ENCODE results near the gene DCLRE1B.

Gene DCLRE1B

DNA sequence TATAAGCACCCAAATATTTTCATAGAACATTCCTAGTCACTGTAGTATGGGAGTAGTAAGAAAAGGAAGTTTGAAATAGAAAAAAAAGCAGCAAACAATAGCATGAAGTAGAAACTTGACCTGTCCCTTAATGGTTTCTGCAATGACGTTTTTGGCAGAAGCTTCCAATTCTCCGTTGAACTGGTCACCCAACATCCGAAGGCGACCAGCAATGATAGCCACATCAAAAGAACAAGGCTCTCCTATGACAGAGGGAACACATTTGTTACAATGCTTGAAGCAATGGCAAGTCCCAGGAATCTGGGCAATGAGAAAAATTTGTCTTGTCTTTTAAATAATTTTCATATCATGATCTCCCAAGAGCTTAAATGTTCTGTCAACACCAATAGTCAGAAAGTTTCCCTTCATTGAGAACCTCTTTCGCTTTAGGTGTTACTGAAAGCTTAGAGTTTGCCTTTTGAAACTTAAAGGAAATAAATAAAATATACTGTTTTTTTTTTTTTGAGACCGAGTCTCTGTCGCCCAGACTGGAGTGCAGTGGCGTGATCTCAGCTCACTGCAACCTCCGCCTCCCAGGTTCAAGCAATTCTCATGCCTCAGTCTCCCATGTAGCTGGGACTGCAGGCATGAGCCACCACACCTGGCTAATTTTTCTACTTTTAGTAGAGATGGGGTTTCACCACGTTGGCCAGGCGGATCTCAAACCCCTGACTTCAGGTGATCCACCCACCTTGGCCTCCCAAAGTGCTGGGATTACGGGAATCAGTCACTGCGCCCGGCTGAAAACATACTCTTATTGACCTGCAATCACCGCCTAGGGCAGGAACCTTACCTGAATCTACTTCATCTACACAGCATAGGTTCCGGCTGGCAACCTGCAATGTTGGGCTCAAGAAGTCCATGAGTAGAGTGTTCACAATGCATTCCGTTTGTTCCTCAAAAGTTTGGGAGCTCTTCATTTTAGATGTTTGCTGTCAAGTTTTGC is 18.4 kb upstream of the DCLRE1B start:
- TF ChIP-seq, protein P1, sequence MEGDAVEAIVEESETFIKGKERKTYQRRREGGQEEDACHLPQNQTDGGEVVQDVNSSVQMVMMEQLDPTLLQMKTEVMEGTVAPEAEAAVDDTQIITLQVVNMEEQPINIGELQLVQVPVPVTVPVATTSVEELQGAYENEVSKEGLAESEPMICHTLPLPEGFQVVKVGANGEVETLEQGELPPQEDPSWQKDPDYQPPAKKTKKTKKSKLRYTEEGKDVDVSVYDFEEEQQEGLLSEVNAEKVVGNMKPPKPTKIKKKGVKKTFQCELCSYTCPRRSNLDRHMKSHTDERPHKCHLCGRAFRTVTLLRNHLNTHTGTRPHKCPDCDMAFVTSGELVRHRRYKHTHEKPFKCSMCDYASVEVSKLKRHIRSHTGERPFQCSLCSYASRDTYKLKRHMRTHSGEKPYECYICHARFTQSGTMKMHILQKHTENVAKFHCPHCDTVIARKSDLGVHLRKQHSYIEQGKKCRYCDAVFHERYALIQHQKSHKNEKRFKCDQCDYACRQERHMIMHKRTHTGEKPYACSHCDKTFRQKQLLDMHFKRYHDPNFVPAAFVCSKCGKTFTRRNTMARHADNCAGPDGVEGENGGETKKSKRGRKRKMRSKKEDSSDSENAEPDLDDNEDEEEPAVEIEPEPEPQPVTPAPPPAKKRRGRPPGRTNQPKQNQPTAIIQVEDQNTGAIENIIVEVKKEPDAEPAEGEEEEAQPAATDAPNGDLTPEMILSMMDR (IDR thresholded peaks at IDR 0.05; ENCODE audit: low read depth, low read length, missing control alignments) = no peak
- DNase-seq (ENCODE audit: extremely low read depth, low read depth) = no peak
- H3K4me3 ChIP-seq (replicated peaks; ENCODE audit: low read depth, low read length) = no peak overlapping the region

DNA sequence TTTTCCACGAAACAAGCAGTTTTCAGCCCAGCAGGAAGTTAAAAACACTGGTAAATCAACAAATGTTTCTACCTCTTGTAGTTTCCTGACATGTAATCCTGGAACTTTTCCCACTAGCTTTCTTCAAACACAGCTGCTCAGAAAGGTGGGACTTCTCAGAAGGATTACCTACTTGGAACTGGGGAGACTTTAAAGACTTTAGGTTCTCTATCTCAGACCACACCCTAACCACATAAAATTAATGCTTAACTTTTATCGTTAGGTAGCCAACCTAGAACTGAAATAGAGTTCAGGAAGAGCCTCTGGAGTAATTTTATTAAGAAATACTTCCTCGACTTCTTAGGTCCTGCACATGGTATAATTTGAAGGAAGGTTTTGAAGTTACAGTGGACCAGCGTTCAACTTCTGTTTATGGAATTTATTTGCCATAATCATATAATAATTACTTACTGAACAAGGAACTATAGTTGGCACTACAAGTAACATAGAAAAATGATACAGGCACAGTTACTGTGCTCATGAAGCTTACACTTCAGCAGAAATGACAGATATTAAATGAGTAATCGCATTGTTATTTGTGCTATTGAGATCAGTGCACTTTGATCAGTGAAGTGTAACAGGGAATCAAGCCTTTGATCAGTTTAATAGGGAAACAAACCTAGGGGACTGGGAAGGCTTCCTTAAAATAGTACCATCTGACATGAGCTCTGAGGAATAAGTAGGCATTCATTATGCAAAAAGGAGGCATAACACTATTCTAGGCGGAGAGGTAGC is 17.5 kb upstream of the DCLRE1B start, which contains the start of gene BCL2L15:
BCL2L15 (minus strand) TSS at position 180 of the 774 bp plus-strand sequence. CDS start 206 bp downstream, outside the sequence.
- TF ChIP-seq, protein P1 (IDR thresholded peaks at IDR 0.05; ENCODE audit: low read depth, low read length, missing control alignments) = no peak
- DNase-seq (ENCODE audit: extremely low read depth, low read depth) = no peak
- H3K4me3 ChIP-seq (replicated peaks; ENCODE audit: low read depth, low read length) = no peak within 1 kb of the TSS

DNA sequence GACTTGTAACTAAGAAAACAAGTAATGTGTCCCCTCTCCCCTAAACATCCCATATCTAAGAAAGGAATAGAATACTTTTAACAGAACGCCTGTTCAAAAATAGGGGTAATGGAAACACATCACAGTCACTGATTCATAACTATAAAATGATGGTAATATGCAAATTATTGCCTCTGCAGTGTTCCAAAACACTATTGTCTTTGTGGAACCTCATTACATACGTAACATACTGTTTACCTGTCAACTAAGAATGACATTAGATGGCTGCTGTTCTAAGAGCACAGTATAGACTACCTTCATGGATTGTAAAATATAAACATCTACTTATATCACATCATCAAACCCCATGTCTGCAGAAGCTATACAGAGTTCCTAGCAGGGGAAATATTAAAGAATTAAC is 14.3 kb upstream of the DCLRE1B start:
- TF ChIP-seq, protein P1 (IDR thresholded peaks at IDR 0.05; ENCODE audit: low read depth, low read length, missing control alignments) = no peak
- no peak for DNase-seq (ENCODE audit: extremely low read depth, low read depth)
- no peak overlapping the region for H3K4me3 ChIP-seq (replicated peaks; ENCODE audit: low read depth, low read length)

DNA sequence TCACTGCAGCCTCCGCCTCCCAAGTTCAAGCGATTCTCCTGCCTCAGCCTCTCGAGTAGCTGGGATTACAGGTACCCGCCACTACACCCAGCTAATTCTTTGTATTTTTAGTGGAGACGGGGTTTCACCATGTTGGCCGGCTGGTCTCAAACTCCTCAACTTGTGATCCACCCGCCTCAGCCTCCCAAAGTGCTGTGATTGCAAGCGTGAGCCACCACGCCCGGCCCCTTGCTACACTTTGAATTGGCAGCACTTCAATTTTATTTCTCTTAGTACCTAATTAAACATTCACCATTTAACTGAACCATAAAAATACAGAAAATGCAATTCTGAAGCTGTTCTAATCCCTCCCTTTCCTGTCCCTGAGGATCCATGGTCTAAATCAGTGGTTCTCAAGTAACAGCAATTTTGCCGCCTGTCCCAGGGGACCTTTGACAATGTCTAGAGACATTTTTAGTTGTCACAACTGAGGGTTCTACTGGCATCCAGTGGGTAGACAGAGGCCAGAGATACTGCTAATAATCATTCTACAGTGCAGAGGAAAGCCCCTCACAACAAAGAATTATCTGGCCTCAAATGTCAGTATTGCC is 13.4 kb upstream of the DCLRE1B start:
- no peak overlapping the region for H3K4me3 ChIP-seq (replicated peaks; ENCODE audit: low read depth, low read length)
- no peak for DNase-seq (ENCODE audit: extremely low read depth, low read depth)
- TF ChIP-seq, protein P1 (IDR thresholded peaks at IDR 0.05; ENCODE audit: low read depth, low read length, missing control alignments) = no peak

DNA sequence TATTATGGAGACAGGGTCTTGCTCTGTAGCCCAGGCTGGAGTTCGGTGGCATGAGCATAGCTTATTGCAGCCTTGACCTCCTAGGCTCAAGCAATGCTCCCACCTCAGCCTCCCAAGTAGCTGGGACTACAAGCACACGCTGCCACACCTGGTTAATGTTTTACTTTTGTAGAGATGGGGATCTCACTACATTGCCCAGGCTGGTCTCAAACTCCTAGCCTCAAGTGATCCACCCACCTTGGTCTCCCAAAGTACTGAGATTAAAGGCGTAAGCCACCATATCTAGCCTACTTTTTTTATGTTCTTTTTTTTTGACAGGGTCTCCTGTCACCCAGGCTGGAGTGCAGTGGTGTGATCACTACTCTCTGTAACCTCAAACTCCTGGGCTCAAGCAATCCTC is 11.9 kb upstream of the DCLRE1B start:
- TF ChIP-seq, protein P1 (IDR thresholded peaks at IDR 0.05; ENCODE audit: low read depth, low read length, missing control alignments) = no peak
- no peak for DNase-seq (ENCODE audit: extremely low read depth, low read depth)
- H3K4me3 ChIP-seq (replicated peaks; ENCODE audit: low read depth, low read length) = no peak overlapping the region

DNA sequence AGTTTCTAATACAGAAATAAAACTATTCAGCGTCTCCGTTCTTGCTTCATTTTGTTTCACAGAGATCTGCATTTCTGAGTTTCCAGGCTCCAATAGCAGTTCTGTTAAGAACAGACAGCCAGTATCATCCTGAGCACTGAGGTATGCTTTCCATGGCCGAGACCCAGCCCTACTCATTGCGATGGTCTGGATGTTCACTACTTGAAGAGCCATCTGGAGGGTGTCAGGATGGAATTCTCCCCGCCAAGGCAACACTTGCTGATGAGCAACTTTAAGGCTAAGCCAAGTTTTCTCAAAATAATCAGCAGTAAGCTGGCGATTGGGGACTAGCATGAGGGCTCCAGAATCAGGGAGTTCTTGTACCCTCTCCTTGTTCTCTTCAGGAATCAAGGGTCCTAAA is 10.0 kb upstream of the DCLRE1B start:
- H3K4me3 ChIP-seq (replicated peaks; ENCODE audit: low read depth, low read length) = no peak overlapping the region
- DNase-seq (ENCODE audit: extremely low read depth, low read depth) = no peak
- TF ChIP-seq, protein P1 (IDR thresholded peaks at IDR 0.05; ENCODE audit: low read depth, low read length, missing control alignments) = no peak
